Body of pancreas (tissue), 4 donors: ENCODE measurements around the gene SMARCD2. TPM values are rescaled to one million over a fixed set of nuclear protein-coding genes. Genes with fewer than 3 reads are reported as not detected.
"Not testable (repeated sequence)": the region's sequence is repeated elsewhere in the genome, so short reads cannot be mapped to it uniquely, and the experiment has no call there.

ENCODE experiments used
- ATAC-seq: fragments of 150-250 bp; one replicate; pipeline ENCODE4 v1.9.1; 2016
- DNase-seq, 4 donors: peaks; one replicate each; pipeline ENCODE4 v3.0.0-alpha.2; 2019
- H3K27ac ChIP-seq, 4 donors: fragments of 200-600 bp; sonication (generic); 1 replicate in 3 of 4; 2 replicates in 1 of 4; pipeline versions ENCODE4 v1.5.1 to v1.6.1; 2016 to 2019; ENCODE audit warnings: mild to moderate bottlenecking in 1 of 4, mixed read lengths in 1 of 4, moderate library complexity in 1 of 4
- H3K27me3 ChIP-seq, 2 donors: fragments of 200-600 bp; sonication (generic); one replicate each; pipeline ENCODE4 v1.6.0; 2016; ENCODE audit warnings: mild to moderate bottlenecking in 1 of 2
- H3K36me3 ChIP-seq, 2 donors: fragments of 200-600 bp; sonication (generic); replicated peaks in 1 of 2; 2 replicates each; pipeline ENCODE4 v1.5.1; 2016; ENCODE audit warnings: low read depth in 2 of 2; ENCODE audit not compliant: insufficient read depth in 1 of 2
- H3K4me1 ChIP-seq: fragments of 200-600 bp; sonication (generic); one replicate; pipeline ENCODE4 v1.6.0; 2016
- H3K4me3 ChIP-seq, 2 donors: fragments of 200-600 bp; sonication (generic); 1 replicate in 1 of 2; 2 replicates in 1 of 2; pipeline ENCODE4 v1.5.1; 2016 to 2019
- H3K9me3 ChIP-seq, 3 donors: fragments of 200-600 bp; sonication (generic); 1 replicate in 2 of 3; 2 replicates in 1 of 3; pipeline ENCODE4 v1.5.1; 2016
- POLR2A ChIP-seq, 3 donors: fragments of 450-650 bp; IDR thresholded peaks; one replicate each; pipeline ENCODE4 v1.6.1; 2016; ENCODE audit warnings: antibody characterized with exemption in 3 of 3, mild to moderate bottlenecking in 2 of 3
- WGBS, 2 donors: methylation state at CpG; one replicate each; pipeline ENCODE4 v1.1.5; 2017; 5-methylcytosine and 5-hydroxymethylcytosine counted together
- intact Hi-C: fragments of 100-400 bp; cut with DNase I; formaldehyde crosslinking; loops from one replicate; pipeline ENCODE4 v1.15.1; 2023
- total RNA-seq, 2 donors: library from RNA; depleted of rRNA; stranded (reverse); fragments of >200 nt; gene quantifications; one replicate each; pipeline ENCODE4 v1.1.0, GENCODE V29; 2016
- TF ChIP-seq, protein P1 (sequence below), 7 experiments: fragments of 450-650 bp in 4 of 7; fragments of 200-600 bp in 3 of 7; sonication (generic) in 3 of 7; IDR thresholded peaks; one replicate each; pipeline ENCODE4 v1.5.1; 2016 to 2019; ENCODE audit warnings: antibody characterized with exemption in 7 of 7

SMARCD2 gene
- total RNA-seq, 2 donors from 2014 or later = 75.8 to 87.9 TPM

- Histone ChIP-seq H3K4me3 (no peak overlapping the region), H3K27me3 (no peaks in the 10 kb centered on the region), H3K36me3 (no peaks in the 10 kb centered on the region), H3K9me3 (no peaks in the 10 kb centered on the region), H3K4me1 (no peaks in the 10 kb centered on the region), H3K27ac (no peak overlapping the region)
- DNase-seq (no peak), ATAC-seq (no peak)
- intact Hi-C loops = no loop called here
- TF ChIP-seq, protein P1, sequence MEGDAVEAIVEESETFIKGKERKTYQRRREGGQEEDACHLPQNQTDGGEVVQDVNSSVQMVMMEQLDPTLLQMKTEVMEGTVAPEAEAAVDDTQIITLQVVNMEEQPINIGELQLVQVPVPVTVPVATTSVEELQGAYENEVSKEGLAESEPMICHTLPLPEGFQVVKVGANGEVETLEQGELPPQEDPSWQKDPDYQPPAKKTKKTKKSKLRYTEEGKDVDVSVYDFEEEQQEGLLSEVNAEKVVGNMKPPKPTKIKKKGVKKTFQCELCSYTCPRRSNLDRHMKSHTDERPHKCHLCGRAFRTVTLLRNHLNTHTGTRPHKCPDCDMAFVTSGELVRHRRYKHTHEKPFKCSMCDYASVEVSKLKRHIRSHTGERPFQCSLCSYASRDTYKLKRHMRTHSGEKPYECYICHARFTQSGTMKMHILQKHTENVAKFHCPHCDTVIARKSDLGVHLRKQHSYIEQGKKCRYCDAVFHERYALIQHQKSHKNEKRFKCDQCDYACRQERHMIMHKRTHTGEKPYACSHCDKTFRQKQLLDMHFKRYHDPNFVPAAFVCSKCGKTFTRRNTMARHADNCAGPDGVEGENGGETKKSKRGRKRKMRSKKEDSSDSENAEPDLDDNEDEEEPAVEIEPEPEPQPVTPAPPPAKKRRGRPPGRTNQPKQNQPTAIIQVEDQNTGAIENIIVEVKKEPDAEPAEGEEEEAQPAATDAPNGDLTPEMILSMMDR (IDR thresholded peaks at IDR 0.05) = no peak
- TF ChIP-seq POLR2A (IDR thresholded peaks at IDR 0.05) = no peak
- 53 to 81% methylated on average over 3 of the region's 3 CpGs for WGBS, 2 donors
These were observed 16.8 kb upstream of the SMARCD2 start for GRCh38 chr17:63859257-63859656.

- ATAC-seq, H3K9me3 ChIP-seq, H3K27me3 ChIP-seq, H3K27ac ChIP-seq, H3K4me3 ChIP-seq, H3K4me1 ChIP-seq, DNase-seq, intact Hi-C loops, H3K36me3 ChIP-seq: not testable (repeated sequence)
- WGBS, 2 donors = 76 to 85% methylated on average over 8 of the region's 8 CpGs
These were observed 13.9 kb upstream of the SMARCD2 start for GRCh38 chr17:63856425-63856824.

GRCh38 chr17:63855185-63855584 lies 12.7 kb upstream of the SMARCD2 start:
- no peaks in the 10 kb centered on the region for H3K36me3 ChIP-seq
- no peaks in the 10 kb centered on the region for H3K9me3 ChIP-seq
- no peak for TF ChIP-seq POLR2A (IDR thresholded peaks at IDR 0.05)
- TF ChIP-seq, protein P1 (IDR thresholded peaks at IDR 0.05) = no peak
- no peak overlapping the region for H3K27ac ChIP-seq
- H3K4me3 ChIP-seq = no peak overlapping the region
- H3K27me3 ChIP-seq = no peaks in the 10 kb centered on the region
- DNase-seq (no peak), ATAC-seq (no peak)
- no peaks in the 10 kb centered on the region for H3K4me1 ChIP-seq
- WGBS, 2 donors = 79% methylated on average over 8 of the region's 8 CpGs
- intact Hi-C loops = no loop called here

DNA sequence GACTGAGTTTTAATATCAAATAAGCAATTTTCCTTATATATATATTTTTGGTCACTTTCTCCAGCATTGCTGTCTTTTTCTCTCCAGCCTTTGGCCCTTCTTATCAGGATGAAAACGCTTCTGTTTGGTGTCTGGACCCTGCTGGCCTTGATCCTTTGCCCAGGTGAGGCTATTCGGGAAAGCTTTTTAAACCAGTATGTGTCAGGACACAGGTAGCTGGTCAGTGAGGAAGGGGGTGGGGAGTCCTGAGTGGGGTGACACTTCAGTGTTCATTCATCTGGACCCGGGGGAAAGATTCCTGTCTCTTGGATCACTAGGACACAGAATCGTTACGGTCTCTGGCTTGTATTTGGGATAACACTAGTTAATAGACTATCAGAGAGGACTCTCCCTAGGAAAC lies 12.2 kb upstream of the SMARCD2 start:
- Histone ChIP-seq H3K36me3 (no peaks in the 10 kb centered on the region), H3K4me1 (no peaks in the 10 kb centered on the region), H3K27me3 (no peaks in the 10 kb centered on the region), H3K9me3 (no peaks in the 10 kb centered on the region), H3K27ac (no peak overlapping the region), H3K4me3 (no peak overlapping the region)
- DNase-seq = no peak
- 49 to 59% methylated on average over 5 of the region's 5 CpGs for WGBS, 2 donors
- ATAC-seq = no peak
- intact Hi-C loops = no loop called here
- TF ChIP-seq POLR2A (IDR thresholded peaks at IDR 0.05) = no peak
- TF ChIP-seq, protein P1 (IDR thresholded peaks at IDR 0.05) = no peak

GRCh38 chr17:63853260-63853659 lies 10.8 kb upstream of the SMARCD2 start:
- Histone ChIP-seq H3K36me3 (no peaks in the 10 kb centered on the region), H3K4me3 (no peak overlapping the region), H3K4me1 (peaks cover 12% of the 10 kb centered on the region), H3K27me3 (no peaks in the 10 kb centered on the region), H3K27ac (no peak overlapping the region), H3K9me3 (peaks cover 0 to 6% (median 0%) of the 10 kb centered on the region in 3 donors)
- ATAC-seq (no peak), DNase-seq (no peak)
- intact Hi-C loops = no loop called here
- TF ChIP-seq POLR2A (IDR thresholded peaks at IDR 0.05) = no peak
- TF ChIP-seq, protein P1 (IDR thresholded peaks at IDR 0.05) = no peak
- WGBS, 2 donors = 83 to 94% methylated on average over 2 of the region's 2 CpGs
